Tibial artery (tissue), 4 donors: ENCODE results near the gene ANXA3.
A peak's percentile ranks its signal among the peaks of the same experiment; 100 is the strongest.

Source experiments
- DNase-seq, 2 donors: peaks; one replicate each; pipeline ENCODE4 v3.0.0-alpha.2; 2019
- H3K27ac ChIP-seq, 2 donors: fragments of 200-600 bp; sonication (generic) in 1 of 2; 1 replicate in 1 of 2; 2 replicates in 1 of 2; pipeline ENCODE4 v1.5.1; 2018 to 2019; ENCODE audit warnings: mild to moderate bottlenecking in 1 of 2
- H3K27me3 ChIP-seq, 2 donors: fragments of 200-600 bp; sonication (generic) in 1 of 2; one replicate each; pipeline versions ENCODE4 v1.5.1 to v1.6.0; 2016 to 2019
- H3K36me3 ChIP-seq, 3 donors: fragments of 200-600 bp; sonication (generic) in 2 of 3; one replicate each; pipeline ENCODE4 v1.5.1; 2016 to 2019; ENCODE audit warnings: mild to moderate bottlenecking in 2 of 3
- H3K4me1 ChIP-seq, 4 donors: fragments of 200-600 bp; sonication (generic) in 2 of 4; 1 replicate in 3 of 4; 2 replicates in 1 of 4; pipeline ENCODE4 v1.5.1; 2016 to 2019
- H3K4me3 ChIP-seq, 2 donors: fragments of 200-600 bp; sonication (generic) in 1 of 2; 1 replicate in 1 of 2; 2 replicates in 1 of 2; pipeline ENCODE4 v1.5.1; 2018 to 2019; ENCODE audit warnings: mild to moderate bottlenecking in 2 of 2
- H3K9me3 ChIP-seq, 3 donors: fragments of 200-600 bp; sonication (generic) in 1 of 3; one replicate each; pipeline ENCODE4 v1.5.1; 2016 to 2019
- intact Hi-C: fragments of 100-400 bp; cut with DNase I; formaldehyde crosslinking; loops from one replicate; pipeline ENCODE4 v1.15.0; 2023; ENCODE audit warnings: low total_unique reads
- TF ChIP-seq, protein P1 (sequence below), 2 experiments: fragments of 200-600 bp in 1 of 2; fragments of 450-650 bp in 1 of 2; IDR thresholded peaks; one replicate each; pipeline ENCODE4 v1.5.1; 2017 to 2019; ENCODE audit warnings: antibody characterized with exemption in 2 of 2, mild to moderate bottlenecking in 1 of 2, moderate library complexity in 1 of 2

ANXA3 gene

DNA sequence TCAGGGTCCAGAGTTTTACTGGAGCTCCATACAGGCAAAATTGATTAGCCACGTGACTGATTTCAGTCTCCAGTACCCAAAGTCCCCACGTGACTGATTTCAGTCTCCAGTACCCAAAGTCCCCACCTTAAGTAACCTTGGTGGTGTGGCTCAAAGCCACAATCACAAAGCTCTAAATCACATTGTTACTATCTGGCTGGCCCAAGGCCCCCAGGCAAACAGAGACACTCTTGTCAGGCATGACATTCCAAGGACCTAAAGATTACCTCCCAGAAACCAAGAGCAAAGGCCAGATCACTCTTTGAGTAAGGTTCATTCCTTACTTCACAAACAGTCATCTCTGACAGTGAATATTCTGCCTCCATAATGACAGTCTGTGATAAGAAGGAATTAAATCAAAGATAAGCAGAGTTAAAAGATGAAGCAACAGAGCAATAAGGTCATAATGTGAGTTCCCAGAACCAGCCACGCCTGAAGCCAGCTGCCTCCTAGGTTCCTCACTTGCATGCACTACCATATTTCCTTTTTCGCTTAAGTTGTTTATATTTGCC lies 78.5 kb downstream of the ANXA3 start:
- Histone ChIP-seq H3K9me3 (no peaks in the 10 kb centered on the region), H3K4me3 (no peak overlapping the region), H3K27me3 (no peaks in the 10 kb centered on the region), H3K27ac (no peak overlapping the region), H3K36me3 (no peaks in the 10 kb centered on the region), H3K4me1 (peaks cover 0 to 22% (median 16%) of the 10 kb centered on the region in 4 donors)
- intact Hi-C loops: no loop called here
- TF ChIP-seq, protein P1, sequence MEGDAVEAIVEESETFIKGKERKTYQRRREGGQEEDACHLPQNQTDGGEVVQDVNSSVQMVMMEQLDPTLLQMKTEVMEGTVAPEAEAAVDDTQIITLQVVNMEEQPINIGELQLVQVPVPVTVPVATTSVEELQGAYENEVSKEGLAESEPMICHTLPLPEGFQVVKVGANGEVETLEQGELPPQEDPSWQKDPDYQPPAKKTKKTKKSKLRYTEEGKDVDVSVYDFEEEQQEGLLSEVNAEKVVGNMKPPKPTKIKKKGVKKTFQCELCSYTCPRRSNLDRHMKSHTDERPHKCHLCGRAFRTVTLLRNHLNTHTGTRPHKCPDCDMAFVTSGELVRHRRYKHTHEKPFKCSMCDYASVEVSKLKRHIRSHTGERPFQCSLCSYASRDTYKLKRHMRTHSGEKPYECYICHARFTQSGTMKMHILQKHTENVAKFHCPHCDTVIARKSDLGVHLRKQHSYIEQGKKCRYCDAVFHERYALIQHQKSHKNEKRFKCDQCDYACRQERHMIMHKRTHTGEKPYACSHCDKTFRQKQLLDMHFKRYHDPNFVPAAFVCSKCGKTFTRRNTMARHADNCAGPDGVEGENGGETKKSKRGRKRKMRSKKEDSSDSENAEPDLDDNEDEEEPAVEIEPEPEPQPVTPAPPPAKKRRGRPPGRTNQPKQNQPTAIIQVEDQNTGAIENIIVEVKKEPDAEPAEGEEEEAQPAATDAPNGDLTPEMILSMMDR (IDR thresholded peaks at IDR 0.05): no peak
- peak in 1 of 2 donors; percentile 38 for DNase-seq

DNA sequence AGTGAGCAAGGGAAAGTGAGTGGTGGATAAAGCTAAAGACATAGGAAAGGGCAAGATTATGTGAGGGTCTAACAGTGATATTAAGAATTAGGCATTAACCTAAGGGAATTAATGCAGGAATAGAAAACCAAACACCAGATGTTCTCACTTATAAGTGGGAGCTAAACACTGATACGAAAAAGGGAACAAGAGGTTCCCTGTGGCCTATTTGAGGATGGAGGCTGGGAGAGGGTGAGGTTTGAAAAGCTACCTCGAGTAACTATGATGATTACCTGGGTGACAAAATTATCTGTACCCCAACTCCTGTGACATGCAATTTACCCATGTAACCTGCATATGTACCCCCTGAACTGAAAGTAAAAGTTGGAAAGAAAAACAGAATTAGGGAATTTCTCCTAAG lies 79.0 kb downstream of the ANXA3 start:
- Histone ChIP-seq H3K36me3 (no peaks in the 10 kb centered on the region), H3K27me3 (no peaks in the 10 kb centered on the region), H3K4me1 (peaks cover 0 to 22% (median 16%) of the 10 kb centered on the region in 4 donors), H3K9me3 (no peaks in the 10 kb centered on the region), H3K27ac (no peak overlapping the region), H3K4me3 (no peak overlapping the region)
- intact Hi-C loops: no loop called here
- TF ChIP-seq, protein P1 (IDR thresholded peaks at IDR 0.05): no peak
- no peak for DNase-seq

GRCh38 chr4:78634011-78634664 lies 82.6 kb downstream of the ANXA3 start:
- H3K4me3 ChIP-seq: no peak overlapping the region
- intact Hi-C loops: no loop called here
- TF ChIP-seq, protein P1 (IDR thresholded peaks at IDR 0.05): no peak
- H3K9me3 ChIP-seq: no peaks in the 10 kb centered on the region
- no peaks in the 10 kb centered on the region for H3K27me3 ChIP-seq
- no peaks in the 10 kb centered on the region for H3K36me3 ChIP-seq
- H3K27ac ChIP-seq: peak overlapping the region; percentile 78 to 81
- peak; percentile 80 to 93 for DNase-seq
- peaks cover 0 to 22% (median 16%) of the 10 kb centered on the region in 4 donors for H3K4me1 ChIP-seq

DNA sequence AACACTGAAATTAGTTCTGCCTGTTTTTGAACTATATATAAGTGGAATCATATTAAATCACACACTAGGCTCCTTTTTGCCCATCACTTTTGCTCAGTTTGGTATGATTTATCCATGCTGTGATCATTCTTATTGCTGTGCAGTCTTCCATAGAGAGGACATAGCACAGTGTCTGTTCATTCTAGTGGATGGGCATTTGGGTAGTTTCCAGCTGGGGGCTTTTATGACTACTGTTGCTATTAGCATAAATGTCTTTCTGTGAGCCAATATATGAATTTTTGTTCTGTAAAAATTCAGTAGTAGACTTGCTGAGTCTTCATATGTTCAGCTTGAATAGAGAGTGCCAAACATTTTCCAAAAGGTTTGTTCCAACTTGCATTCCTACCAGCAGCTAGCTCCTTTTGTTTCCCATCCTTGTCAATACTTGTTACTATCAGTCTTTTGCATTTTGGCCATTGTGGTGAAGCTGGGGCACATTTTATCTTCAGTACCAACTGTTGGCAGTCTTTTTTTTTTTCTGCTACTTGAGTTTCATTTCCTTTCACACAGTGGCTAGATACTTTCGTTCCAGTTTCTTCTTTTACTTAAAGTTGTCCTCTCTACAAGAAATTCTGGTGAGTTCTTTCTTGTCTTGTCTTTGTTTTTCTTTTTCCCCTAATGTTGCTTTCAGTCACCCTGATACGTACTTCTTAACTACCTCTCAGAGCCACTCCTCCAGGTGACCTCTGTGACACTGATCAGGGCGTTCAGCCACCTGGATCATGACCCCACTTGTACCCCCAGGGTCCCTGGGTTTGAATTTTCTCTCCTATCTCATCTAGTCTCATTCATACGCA lies 87.0 kb downstream of the ANXA3 start:
- no peak overlapping the region for H3K27ac ChIP-seq
- no peak overlapping the region for H3K4me3 ChIP-seq
- no peaks in the 10 kb centered on the region for H3K27me3 ChIP-seq
- no peak for DNase-seq
- intact Hi-C loops: no loop called here
- no peaks in the 10 kb centered on the region for H3K36me3 ChIP-seq
- peaks cover 0 to 13% (median 9%) of the 10 kb centered on the region in 4 donors for H3K4me1 ChIP-seq
- TF ChIP-seq, protein P1 (IDR thresholded peaks at IDR 0.05): no peak
- H3K9me3 ChIP-seq: no peaks in the 10 kb centered on the region

GRCh38 chr4:78640714-78641113 lies 89.1 kb downstream of the ANXA3 start:
- TF ChIP-seq, protein P1 (IDR thresholded peaks at IDR 0.05): no peak
- no peak for DNase-seq
- no peaks in the 10 kb centered on the region for H3K27me3 ChIP-seq
- no peaks in the 10 kb centered on the region for H3K36me3 ChIP-seq
- no peak overlapping the region for H3K27ac ChIP-seq
- intact Hi-C loops: loop anchor here (10.0 kb wide), 1 partner anchor 134 kb away; the partner anchor contains the start of gene BMP2K
- no peaks in the 10 kb centered on the region for H3K9me3 ChIP-seq
- H3K4me3 ChIP-seq: no peak overlapping the region
- H3K4me1 ChIP-seq: peaks cover 0 to 14% (median 8%) of the 10 kb centered on the region in 4 donors
